Osteoblast (primary cell): ENCODE measurements around the gene ARPIN. TPM values are rescaled to one million over a fixed set of nuclear protein-coding genes. Genes with fewer than 3 reads are reported as not detected.
"Not testable (repeated sequence)": the region's sequence is repeated elsewhere in the genome, so short reads cannot be mapped to it uniquely, and the experiment has no call there.

Source experiments
- DNase-seq: peaks from one replicate; pipeline ENCODE4 v3.0.0; 2011; ENCODE audit warnings: low spot score, mixed read lengths; ENCODE audit not compliant: insufficient read length; ENCODE audit errors: missing footprints
- H2AFZ ChIP-seq: 2 replicates; pipeline ENCODE4 v1.6.0; 2011; ENCODE audit warnings: mild to moderate bottlenecking, low read length
- H3K27ac ChIP-seq: 2 replicates; pipeline ENCODE4 v1.5.1; 2011; ENCODE audit warnings: mild to moderate bottlenecking, low read depth, low read length, moderate library complexity
- H3K27me3 ChIP-seq: 2 replicates; pipeline ENCODE4 v1.6.0; 2012; ENCODE audit warnings: mild to moderate bottlenecking, control low read depth, inconsistent platforms, low read length, moderate library complexity; ENCODE audit not compliant: insufficient read depth
- H3K36me3 ChIP-seq: 2 replicates; pipeline ENCODE4 v1.5.1; 2011; ENCODE audit warnings: mild to moderate bottlenecking, low read length, control low read depth, moderate library complexity; ENCODE audit not compliant: insufficient read depth
- H3K4me1 ChIP-seq: 2 replicates; pipeline ENCODE4 v1.5.1; 2011; ENCODE audit warnings: mild to moderate bottlenecking, low read length, control low read depth, moderate library complexity; ENCODE audit not compliant: insufficient read depth
- H3K4me2 ChIP-seq: 2 replicates; pipeline ENCODE4 v1.6.0; 2011; ENCODE audit warnings: mild to moderate bottlenecking, low read length; ENCODE audit not compliant: insufficient read depth
- H3K4me3 ChIP-seq: fragments of 200-600 bp; sonication (generic); 3 replicates; pipeline ENCODE4 v1.5.1; 2012; ENCODE audit warnings: mild to moderate bottlenecking, low read length, inconsistent platforms; ENCODE audit not compliant: insufficient read depth
- H3K79me2 ChIP-seq: 2 replicates; pipeline ENCODE4 v1.6.0; 2012; ENCODE audit warnings: mild to moderate bottlenecking, low read length, control low read depth, inconsistent platforms; ENCODE audit not compliant: insufficient read depth
- H3K9me3 ChIP-seq: 2 replicates; pipeline ENCODE4 v1.5.1; 2011; ENCODE audit warnings: low read depth, low read length, control low read depth
- H4K20me1 ChIP-seq: 2 replicates; pipeline ENCODE4 v1.6.0; 2012; ENCODE audit warnings: mild to moderate bottlenecking, low read length, control low read depth; ENCODE audit not compliant: insufficient read depth
- CTCF ChIP-seq: IDR thresholded peaks from 2 replicates; pipeline ENCODE4 v1.5.1; 2011; ENCODE audit warnings: mild to moderate bottlenecking, low read depth, low read length, moderate library complexity; ENCODE audit errors: extremely low read depth
- total RNA-seq: library from RNA; depleted of rRNA; stranded (reverse); fragments of >200 nt; gene quantifications from 2 replicates; pipeline ENCODE4 v1.2.3, GENCODE V29; 2012

Gene ARPIN
- total RNA-seq, 1 donor = 14.1 TPM

GRCh38 chr15:89858661-89859458 lies 53.9 kb downstream of the ARPIN start:
- no peak overlapping the region for H3K4me3 ChIP-seq
- no peak for DNase-seq
- peaks cover 3% of the 10 kb centered on the region for H3K79me2 ChIP-seq
- no peak overlapping the region for H2AFZ ChIP-seq
- no peak for TF ChIP-seq CTCF
- H3K36me3 ChIP-seq = peaks cover 28% of the 10 kb centered on the region
- H3K4me1 ChIP-seq = peaks cover 2% of the 10 kb centered on the region
- no peaks in the 10 kb centered on the region for H3K9me3 ChIP-seq
- no peak overlapping the region for H3K4me2 ChIP-seq
- no peaks in the 10 kb centered on the region for H3K27me3 ChIP-seq
- H3K27ac ChIP-seq = no peak overlapping the region
- no peaks in the 10 kb centered on the region for H4K20me1 ChIP-seq

GRCh38 chr15:89857673-89858072 lies 55.1 kb downstream of the ARPIN start:
- no peak overlapping the region for H2AFZ ChIP-seq

GRCh38 chr15:89855948-89856347 lies 56.8 kb downstream of the ARPIN start:
- DNase-seq = no peak
- H3K27ac ChIP-seq = no peak overlapping the region
- no peak overlapping the region for H3K4me2 ChIP-seq
- H3K9me3 ChIP-seq = no peaks in the 10 kb centered on the region
- no peaks in the 10 kb centered on the region for H3K79me2 ChIP-seq
- no peak overlapping the region for H3K4me3 ChIP-seq
- no peaks in the 10 kb centered on the region for H4K20me1 ChIP-seq
- H3K36me3 ChIP-seq = peaks cover 10% of the 10 kb centered on the region
- no peak for TF ChIP-seq CTCF
- H3K27me3 ChIP-seq = no peaks in the 10 kb centered on the region
- no peak overlapping the region for H2AFZ ChIP-seq
- H3K4me1 ChIP-seq = peaks cover 6% of the 10 kb centered on the region

More at GRCh38 chr15:89857673-89858072, 55.1 kb downstream of the ARPIN start:
- Histone ChIP-seq H3K9me3 (no peaks in the 10 kb centered on the region), H3K4me2 (no peak overlapping the region), H3K4me1 (no peaks in the 10 kb centered on the region), H3K27ac (no peak overlapping the region), H3K27me3 (no peaks in the 10 kb centered on the region), H3K36me3 (peaks cover 21% of the 10 kb centered on the region), H3K79me2 (peaks cover 3% of the 10 kb centered on the region), H3K4me3 (no peak overlapping the region), H4K20me1 (no peaks in the 10 kb centered on the region)
- no peak for TF ChIP-seq CTCF
- DNase-seq = no peak

- H3K27ac ChIP-seq, H3K4me2 ChIP-seq, H3K79me2 ChIP-seq, H3K36me3 ChIP-seq, H3K9me3 ChIP-seq, H3K4me1 ChIP-seq, H3K4me3 ChIP-seq, H3K27me3 ChIP-seq, DNase-seq, H4K20me1 ChIP-seq, H2AFZ ChIP-seq: not testable (repeated sequence)
Measured at GRCh38 chr15:89854863-89855262, 57.9 kb downstream of the ARPIN start.
